NCI-H345 (cell line): ENCODE data around the gene FANCI.

Experiments used
- DNase-seq: peaks from one replicate; lab custom pipeline; 2025; lab: John Stamatoyannopoulos, UW

FANCI gene

DNA sequence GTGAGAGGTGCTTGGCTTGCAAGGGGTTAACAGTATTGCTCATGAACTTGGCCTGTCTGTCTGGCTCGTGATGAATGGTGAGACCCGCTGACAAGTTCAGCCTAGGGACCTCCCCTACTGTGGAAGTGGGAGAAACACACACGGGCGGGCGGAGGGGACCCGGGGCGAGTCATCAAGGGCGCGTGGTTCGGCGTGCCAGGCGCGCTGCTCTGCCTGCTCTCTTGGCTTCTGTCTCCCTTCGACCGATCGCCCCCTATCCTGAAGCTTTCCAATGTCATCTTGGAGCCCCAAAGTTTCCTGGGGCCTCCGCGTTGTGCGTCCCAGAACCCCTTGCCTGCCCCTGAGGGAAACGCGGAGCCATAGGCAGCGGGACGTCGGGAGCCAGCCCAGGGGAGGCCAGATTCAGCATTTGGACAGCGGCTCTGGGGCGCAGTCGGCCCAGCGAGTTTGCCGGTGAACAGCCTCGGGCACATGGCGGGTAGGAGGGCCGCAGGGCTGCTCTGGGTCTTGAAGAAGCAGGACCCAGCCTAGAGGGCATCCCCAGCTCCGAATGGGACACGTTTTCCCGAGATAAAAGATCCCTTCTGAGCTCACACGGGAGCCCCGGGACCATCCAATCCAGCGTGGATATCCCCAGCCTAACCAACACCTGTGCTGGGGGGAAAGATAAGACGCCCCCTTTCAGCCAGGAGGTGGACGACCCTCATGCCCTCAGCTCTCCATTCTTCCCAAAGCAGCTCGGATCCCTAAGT is 117.8 kb downstream of the FANCI start:
- DNase-seq, result no peak

DNA sequence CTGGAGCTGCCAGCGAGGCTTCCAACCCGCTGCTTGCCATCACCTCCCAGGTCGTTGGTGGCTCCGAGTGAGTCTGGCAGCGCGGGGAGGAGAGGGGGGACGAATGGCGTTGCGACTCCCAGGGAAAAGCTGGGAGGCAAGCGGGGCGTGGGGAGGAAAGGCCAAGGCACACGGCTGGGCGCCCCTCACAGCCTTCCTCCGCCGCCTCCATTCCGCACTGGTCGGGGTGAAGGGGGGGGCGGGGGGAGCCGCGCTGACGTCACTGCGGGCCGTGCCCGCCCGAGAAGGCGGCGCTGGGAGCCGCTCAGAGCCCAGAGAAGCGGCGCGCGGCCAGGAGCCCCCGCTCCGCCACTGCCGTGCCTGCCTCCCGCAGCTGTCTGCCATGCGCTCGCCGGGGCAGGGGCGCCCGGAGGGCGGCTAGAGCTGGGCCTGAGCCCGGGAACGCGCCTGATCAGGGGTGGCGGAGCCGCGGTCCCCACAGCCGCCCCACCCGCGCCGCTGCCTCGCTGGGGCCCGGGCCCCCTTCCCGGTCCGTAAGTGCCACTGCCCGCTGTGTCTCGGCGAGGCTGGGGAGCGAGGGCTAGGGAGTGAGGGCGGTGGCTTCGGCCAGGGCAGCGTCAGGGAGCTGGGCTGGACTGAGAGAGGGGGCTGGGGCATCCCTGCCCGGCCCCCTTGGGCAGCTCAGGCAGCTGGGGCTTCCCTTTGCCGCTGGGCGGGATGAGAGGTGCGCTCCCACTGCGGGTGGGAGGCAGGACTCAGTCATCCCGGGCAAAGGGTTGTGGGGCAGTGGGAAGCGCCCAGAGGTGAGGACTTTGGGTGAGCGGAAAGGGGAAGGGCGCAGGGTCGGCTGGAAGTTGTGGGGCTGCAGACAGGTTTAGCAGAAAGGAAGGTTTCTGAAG is 118.7 kb downstream of the FANCI start:
- peak; percentile 66 for DNase-seq

DNA sequence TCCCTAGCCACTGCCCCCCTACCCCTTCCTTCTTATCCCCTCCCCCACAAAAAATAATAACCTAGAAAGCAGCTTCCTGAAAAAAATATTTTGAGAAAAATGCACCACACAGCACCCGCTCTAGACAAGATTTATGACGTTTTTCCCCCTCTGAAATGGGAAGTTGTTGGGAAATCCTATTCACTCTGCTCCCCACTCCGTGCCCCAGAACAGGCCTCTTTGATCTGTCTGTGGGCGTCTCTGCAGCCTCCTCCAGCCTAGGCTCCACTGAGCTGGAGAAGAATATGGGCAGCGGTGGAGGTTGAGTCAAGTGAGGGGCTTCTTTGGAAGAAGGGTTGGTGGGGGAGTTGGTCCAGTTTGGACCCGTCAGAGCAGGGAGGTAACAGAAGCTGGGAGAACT is 119.4 kb downstream of the FANCI start:
- DNase-seq, result no peak

DNA sequence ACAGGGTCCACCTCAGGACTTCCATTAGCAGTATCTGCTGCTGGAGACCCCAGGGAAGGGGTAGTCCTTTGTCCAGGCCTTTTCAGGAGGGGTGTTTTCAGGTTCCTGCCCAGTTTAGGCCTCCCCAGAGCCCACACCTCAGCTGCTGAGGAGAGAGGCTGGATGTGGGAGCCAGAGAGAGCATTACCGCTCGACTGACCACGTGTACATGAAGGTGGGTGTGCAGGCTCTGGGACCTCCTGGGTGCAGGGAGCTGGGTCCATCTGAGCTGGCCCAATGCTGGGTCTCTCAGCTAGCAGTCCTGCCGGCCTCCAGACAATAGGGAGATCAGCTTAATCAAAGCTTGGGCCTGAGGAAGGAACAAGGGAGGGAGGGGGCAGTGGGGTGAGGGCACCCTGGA is 120.0 kb downstream of the FANCI start:
- DNase-seq, result no peak

DNA sequence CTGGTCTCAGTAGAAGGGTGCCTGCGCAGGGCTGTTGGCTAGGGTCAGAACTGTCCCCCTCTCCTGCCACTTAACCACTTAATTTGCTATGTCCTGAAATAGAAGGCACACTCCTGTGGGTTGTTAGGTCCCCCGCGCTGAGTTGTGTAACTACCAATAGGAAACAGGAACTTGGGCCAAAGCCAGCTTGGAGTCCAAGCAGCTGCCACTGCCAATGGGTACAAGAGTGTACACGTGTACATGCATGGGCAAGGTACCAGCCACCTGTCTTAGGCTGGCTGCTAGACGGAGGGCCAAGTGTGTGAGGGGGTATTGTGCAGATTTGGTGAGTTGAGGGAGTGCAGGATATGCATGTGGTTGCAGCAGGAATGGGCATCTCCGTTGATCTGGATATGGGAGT is 120.6 kb downstream of the FANCI start:
- DNase-seq, result peak; percentile 32

DNA sequence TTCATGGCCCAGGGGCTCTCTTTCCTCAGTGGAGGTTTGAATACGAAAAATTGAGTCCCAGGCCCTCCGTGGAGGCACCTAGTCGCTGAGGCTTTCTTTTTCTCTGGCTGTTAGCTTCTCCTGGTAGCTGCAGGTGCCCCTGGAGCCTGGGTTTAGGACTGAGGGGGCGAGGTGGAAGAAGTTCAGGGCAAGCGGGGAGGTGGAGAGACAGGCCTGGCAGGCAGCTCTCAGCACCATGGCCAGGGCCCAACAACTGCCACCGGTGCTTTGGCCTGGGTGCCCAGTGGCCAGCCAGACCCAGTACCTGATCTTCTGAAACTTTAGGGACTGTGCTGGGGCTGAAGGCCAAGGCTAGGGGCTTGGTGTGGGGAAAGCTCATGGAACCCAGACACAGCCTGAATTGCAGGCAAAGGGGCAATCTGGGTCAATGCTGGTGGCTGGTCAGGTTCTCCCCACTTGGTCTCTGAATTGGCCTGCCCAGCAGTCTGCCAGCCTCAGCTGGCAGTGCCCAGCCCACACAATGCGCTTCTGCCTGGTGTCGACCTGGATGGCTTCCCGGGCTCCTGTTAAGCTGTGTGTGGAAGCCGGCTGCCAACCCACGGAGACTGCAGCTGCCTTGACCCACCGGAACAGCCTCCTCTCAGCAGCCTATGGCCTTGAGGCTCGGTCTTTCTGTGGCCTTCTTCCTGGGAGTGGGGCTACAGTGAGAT is 121.1 kb downstream of the FANCI start:
- DNase-seq, result no peak

DNA sequence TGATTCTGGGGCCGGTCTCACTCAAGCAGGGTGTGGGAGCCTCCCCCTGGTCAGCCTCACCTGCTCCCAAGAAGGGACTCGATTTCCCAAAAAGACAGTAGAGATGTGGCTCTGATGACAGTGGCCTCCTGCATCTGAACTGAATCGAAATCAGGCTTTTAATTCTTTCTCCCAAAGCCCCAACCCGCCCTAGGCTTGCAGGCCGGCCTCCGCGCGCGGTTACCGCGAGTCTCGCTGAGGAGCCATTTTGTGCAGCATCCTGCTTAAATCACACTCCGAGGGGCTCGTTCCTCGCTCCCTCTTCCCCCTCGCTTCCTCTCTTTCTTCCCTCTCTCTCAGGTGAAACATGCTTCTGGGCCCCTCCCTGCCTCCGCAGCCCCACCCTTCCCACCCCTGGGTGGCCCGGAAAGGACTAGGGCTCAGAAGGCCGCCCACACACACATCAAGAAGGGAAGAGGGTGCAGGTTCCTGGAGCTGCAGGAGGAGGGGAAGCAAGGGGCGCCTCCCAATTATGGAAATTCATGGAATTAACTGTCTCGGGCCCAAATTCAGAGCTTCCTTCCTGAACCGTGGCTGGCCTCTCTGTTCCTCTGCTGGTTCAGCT is 121.8 kb downstream of the FANCI start:
- DNase-seq, result no peak
